ENCODE measurements around the gene SLC9C1.

- TF ChIP-seq CTCF (IDR thresholded peaks at IDR 0.05): no peak
- TF ChIP-seq POLR2A (IDR thresholded peaks at IDR 0.05): no peak
Measured at GRCh38 chr3:112261742-112262141, 32.3 kb downstream of the SLC9C1 start.
